Measurements from ENCODE around the gene SCAF8.
"Not testable (repeated sequence)": the region's sequence is repeated elsewhere in the genome, so short reads cannot be mapped to it uniquely, and the experiment has no call there.

Gene SCAF8, protein sequence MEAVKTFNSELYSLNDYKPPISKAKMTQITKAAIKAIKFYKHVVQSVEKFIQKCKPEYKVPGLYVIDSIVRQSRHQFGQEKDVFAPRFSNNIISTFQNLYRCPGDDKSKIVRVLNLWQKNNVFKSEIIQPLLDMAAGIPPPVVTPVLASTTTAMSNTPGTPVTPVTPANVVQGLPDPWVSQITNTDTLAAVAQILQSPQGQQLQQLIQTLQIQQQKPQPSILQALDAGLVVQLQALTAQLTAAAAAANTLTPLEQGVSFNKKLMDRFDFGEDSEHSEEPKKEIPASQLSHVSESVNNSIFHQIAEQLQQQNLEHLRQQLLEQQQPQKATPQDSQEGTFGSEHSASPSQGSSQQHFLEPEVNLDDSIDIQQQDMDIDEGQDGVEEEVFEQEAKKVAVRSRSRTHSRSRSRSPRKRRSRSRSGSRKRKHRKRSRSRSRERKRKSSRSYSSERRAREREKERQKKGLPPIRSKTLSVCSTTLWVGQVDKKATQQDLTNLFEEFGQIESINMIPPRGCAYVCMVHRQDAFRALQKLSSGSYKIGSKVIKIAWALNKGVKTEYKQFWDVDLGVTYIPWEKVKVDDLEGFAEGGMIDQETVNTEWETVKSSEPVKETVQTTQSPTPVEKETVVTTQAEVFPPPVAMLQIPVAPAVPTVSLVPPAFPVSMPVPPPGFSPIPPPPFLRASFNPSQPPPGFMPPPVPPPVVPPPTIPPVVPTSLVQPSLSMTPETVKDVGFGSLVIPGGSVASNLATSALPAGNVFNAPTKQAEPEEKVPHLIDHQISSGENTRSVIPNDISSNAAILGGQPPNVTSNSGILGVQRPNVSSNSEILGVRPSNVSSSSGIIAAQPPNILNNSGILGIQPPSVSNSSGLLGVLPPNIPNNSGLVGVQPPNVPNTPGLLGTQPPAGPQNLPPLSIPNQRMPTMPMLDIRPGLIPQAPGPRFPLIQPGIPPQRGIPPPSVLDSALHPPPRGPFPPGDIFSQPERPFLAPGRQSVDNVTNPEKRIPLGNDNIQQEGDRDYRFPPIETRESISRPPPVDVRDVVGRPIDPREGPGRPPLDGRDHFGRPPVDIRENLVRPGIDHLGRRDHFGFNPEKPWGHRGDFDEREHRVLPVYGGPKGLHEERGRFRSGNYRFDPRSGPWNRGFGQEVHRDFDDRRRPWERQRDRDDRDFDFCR (N-terminal part only)

DNA sequence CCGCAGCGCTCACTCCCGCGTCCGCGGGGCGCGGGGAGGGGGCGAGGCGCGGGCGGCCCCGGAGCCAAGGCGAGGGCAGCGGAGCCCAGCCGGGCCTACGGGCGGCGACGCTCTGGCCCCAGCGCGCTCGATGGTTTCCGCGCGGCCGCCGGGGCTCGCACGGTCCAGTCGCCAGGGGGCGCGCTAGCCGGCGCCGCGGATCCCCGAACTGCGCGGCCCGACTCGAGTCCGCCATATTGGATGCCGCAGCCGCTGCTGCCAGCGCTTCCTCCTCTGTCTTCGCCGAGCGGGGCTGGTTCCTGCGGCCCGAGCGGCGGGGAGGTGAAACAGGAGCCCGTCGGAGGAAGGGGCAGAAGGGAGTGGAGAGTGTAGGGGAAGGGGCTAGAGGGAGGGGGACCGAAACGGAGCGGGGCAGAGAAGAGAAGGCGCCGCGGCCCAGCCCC is at the start of gene SCAF8:
Gene SCAF8 (plus strand): TSS at position 234 of the 443 bp plus-strand sequence. CDS start 485 bp downstream, outside the sequence.
- peak; percentile 54 to 91 (median 82) for DNase-seq

DNA sequence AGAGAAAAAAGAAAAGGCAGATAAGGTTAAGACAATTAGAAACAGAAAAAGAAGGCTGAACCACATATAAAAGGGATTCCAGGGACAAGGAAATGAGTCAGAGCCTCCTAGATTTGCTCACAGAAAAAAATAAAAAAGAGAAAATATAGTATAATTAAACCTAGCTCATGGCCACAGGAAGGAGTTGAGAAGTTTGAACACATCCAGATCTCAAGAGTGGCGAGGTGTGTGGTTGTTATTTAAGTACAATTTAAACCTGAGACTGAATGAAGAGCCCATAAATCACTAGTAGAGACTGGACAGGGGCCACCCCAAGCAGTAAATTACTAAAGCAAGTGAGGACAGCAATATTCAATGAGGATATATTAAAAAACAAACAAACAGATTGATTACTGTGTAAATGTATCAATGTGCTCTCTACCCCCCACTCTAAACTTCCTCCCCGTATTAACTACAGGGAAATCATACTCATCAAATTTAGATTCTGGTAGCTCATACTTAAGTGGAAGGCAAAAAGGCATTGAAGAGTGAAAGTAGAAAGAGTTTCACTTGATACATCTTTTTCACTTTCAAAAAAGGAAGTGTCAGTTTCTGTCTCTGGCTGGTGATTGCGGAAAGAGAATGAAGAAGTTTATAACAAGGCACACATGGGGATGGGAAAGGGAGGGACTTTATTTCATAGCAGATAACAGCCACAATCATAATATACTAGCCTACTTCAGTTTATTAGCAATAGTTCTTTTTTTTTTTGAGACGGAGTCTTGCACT is 49.3 kb upstream of the SCAF8 start:
- no peak for DNase-seq

DNA sequence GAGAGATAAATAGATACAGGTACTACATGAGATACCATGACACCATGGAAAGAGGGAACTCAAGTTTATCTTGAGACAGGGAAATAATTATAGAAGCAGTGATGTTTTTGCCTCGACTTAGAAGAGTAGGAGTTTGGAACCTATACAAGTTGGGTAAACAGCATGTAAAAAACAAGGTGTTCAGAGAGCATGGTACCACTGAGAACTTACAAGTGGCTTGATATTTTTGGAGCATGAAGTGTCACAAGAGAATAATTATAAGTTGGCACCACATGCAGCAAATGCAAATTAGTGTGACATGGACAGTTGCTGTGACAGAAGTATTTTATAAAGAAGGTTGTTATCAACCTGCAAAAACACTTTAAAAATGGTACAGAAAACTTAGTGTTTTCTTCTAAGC is 47.1 kb upstream of the SCAF8 start:
- no peak for DNase-seq

DNA sequence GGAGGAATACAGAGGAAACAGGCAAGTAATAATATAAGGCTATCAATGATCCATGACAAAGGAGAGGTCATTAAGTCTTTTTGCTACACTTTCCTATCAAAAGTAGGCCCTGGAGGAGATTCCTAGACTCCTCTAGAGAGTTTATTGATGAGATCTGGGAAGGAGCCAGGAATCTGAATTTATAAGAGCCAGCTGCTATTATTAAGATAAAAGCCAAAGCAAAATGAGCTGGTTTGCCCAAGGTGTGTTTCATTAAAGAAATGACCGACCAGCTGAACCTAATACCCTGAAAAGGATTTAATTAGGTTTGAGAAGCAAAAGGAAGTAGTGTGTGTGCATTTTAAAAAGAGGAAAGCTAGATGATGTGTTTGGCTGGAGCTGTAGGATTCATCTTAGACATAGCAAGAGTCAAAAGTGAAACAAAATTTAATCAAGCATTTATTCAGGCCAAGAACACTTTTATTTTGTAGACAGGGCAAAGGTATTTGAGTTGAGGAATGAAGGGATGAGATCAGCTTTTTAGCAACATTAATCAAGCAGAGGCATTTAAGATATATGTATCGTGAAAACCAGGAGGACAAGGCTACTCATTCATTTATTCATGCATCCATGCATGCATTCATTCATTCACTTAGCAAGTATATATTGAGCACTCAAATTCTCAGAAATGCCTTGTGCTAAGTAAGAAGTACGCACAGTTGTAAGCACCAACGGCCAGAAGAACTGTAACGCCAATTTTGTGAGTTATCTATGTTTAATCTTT is 43.5 kb upstream of the SCAF8 start:
- DNase-seq = no peak

DNA sequence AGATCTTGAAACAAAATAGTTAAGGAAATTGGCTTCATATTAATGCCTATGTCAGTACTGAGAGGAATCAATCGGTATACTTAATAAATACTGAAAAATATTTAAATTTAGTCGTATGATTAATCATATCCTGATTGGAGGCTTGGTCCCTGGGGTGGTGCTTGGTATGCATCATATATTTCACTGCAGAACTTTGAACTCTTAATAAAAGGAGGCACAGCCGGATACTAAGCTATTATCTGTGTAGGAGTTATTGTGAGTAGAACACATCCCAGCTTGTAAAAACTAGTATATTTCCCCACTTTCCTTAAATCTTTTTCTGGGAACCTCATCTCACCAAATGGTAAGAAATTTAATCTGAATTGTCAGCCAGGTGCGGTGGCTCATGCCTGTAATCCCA is 42.4 kb upstream of the SCAF8 start:
- no peak for DNase-seq

DNA sequence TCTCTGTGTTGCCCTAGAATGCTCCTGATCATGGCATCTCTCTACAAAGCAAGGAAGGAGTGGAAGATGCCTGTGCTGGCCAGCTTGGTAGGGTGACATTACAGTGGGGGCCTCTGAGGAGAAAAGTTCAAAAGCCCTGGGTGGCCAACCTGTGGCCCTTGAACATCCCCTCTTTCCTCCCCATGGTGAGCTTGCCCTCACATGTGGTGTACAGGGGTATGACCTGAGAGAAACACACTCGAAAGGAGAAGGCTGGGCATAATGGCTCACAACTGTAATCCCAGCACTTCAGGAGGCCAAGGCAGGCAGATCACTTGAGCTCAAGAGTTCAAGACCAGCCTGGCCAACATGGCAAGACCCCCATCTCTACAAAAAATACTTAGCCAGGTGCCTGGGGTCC is 36.6 kb upstream of the SCAF8 start:
- no peak for DNase-seq

DNA sequence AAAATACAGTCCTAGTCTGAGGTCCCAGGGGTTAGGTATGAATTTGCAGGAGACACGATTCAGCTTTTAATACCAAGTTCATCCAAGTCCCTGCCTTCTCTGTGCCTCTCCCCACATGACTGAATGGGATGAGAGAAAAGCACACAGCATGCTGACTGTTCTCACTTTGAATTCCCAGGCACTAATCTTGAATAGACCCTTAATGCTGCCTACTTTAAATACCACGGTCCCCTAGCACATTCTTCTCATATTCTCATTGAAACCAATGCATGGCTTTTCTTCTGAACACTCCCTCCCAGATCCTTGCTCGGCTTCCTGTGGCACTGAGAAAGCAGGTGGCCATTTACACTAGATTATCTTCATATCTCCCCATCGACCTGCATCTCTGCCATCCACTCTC is 30.1 kb upstream of the SCAF8 start:
- DNase-seq = no peak

DNA sequence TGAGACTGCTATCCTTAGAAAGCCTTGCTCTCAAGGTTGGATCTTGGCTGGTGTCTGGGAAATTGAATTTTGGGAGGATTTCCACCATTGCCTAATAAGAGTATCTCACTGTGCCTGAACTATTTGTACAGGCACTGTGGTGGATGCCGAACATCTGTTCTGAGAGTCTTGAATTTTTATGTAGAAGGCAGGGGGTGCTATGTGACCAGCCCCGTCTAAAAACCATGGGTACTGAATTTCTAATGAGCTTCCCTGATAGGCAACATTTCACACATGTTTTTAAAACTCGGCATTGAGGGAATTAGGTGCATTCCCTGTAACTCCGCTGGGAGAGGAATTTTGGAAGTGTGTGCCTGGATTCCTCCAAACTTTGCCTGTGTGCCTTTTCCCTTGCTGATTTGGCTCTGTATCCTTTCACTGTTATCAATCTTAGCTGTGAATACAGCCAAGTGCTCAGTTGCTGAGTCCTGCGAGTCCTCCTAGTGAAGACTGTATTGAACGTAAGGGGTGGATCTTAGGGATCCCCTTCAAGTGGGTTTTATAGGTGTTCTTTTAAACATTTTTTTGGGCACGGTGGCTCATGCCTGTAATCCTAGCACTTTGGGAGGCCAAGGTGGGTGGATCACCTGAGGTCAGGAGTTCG is 27.6 kb upstream of the SCAF8 start:
- no peak for DNase-seq

DNA sequence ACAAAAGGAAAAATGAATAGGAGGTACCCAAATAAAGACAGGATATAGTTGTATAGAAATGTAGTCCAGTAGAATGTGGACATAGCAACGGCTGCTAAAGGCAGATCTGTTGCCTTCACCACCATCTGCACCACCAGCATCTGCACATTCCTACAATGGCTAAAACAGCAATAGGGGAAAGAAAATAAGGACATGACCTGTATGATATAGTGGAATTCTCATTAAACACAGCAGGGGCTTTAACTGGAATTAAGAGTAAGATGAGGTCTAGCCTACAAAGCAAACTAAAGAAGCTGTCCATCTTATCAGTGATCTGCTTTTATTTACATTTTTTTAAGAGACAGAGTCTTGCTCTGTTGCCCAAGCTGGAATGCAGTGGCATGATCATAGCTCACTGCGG is 26.8 kb upstream of the SCAF8 start:
- no peak for DNase-seq

DNA sequence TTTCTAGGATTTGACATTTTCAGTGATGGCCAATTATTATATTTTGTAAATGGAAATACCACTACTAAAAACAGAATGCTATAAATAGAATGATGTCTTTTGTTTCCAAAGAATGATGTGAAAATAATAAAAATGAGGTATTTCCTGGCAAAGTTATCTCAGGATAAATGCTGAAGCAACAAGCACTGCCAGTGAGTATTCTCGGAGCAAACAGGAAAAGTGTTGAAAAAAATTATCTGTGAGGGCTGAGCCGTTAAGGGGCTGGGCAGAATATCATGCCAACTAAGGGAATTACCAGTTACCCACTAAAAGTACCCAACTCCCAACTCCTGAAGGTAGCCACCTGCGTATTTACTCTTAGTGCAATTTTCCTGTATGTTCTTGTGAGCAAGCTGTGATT is 23.6 kb upstream of the SCAF8 start:
- DNase-seq = no peak

DNA sequence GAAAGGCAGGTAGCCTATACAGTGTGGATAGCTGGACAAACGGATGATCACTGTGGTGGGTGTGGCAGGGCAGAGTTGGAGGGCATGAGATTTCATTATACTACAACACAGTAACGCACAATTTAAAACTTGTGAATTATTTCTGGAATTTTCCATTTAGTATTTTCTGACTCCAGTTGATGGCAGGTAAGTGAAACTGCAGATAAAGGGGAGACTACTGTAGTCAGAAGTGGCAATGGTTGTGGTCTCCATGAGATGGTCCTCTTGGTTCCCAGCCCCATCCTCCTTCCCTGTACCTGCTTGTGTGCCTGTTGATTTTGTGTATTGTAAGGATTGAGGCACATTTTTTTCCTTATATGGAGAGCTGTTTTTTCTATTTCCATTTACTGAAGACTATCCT is 22.5 kb upstream of the SCAF8 start:
- DNase-seq = no peak

DNA sequence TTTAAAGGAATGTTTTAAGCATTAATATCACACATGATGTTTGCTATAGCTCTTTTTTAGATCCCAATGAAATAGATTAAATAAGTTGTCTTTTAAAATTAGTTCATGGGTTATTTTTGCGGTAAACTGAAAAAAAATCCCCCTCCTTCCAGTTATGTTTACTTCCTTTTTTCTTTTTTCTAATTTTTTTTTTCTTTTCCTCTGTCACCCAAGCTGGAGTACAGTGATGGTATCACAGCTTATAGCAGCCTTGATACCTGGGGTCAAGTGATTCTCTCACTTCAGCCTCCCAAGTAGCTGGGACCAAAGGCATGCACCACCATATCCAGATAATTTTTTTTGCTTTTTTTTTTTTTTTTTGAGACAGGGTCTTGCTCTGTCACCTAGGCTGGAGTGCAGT is 17.8 kb upstream of the SCAF8 start:
- DNase-seq = no peak

DNA sequence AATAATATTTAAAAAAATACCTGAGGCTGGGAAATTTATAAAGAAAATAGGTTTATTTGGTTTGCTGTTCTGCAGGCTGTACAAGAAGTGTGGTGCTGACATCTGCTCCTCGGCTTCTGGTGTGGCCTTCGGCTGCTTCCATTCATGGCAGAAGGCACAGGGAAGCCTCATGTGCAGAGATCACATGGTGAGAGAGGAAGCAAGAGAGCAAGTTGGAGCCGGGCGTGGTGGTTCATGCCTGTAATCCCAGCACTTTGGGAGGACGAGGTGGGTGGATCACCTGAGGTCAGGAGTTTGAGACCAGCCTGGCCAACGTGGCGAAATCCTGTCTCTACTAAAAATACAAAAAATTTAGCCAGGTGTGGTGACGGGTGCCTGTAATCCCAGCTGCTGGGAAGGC is 16.9 kb upstream of the SCAF8 start:
- not testable (repeated sequence) for DNase-seq

DNA sequence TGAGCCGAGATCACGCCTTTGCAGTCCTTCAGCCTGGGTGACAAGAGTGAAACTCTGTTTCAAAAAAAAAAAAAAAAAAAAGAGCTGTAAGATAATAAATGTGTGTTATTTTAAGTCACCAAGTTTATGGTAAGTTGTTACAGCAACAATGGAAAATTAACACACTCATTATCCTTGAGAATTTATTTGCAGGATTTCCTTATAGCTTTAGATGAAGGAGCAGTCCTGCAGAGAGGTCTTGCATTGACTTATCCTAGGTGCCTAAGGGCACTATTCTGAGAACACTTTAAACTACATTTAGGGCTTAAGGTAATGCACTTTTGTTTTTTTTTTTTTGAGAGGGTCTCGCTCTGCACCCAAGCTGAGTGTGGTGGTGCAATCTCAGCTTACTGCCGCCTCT is 13.8 kb upstream of the SCAF8 start:
- DNase-seq = no peak

DNA sequence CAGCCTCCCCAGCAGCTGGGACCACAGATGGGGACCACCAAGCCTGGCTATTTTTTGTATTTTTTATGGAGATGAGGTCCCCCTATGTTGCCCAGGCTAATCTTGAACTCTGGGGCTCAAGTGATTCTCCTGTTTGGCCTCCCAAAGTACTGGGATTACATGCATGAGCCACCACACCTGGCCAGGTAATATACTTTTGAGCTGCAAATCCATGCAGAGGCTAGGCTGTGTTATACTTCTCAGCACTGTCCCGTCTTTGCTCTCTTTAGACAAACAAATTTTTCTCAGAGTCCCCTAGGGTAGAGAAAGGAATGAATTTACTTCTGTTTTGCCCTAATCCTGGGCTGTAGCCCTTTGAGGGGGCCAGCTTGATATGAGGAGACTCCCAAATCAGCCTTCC is 13.4 kb upstream of the SCAF8 start:
- DNase-seq = no peak

DNA sequence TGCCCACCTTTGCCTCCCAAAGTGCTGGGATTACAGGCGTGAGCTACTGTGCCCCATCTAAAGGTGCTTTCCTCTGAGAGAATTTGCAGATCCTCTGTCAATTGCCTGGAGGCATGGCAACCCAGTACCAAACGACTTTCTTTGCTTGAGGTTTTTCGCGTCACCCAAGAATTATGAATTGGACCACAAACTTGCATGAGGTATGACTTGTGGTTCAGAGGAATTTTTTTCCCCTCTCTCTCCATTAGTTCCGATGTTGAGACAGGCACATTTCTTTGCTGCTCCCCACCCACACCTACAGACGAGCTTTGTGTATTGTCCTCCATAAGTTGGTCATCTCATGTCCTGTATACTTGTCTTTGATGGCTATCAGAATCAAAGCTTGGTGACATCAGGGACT is 11.8 kb upstream of the SCAF8 start:
- no peak for DNase-seq

DNA sequence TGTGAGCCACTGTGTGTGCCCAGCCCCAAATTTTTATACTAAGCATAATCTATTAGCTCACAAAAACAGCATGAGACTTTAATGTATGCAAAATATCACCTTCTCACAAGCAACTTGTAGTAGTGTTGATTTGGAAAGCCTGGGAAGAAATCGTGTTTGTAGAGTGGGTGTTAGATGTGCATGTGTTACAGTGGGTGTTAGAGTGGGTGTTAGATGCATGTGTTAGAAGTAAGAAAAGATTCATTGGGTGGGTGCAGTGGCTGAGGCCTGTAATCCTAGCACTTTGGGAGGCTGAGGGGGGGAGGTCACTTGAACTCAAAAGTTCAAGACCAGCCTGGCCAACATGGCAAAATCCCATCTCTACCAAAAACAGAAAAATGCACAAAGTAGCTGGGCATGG is 6.3 kb upstream of the SCAF8 start:
- DNase-seq = no peak

DNA sequence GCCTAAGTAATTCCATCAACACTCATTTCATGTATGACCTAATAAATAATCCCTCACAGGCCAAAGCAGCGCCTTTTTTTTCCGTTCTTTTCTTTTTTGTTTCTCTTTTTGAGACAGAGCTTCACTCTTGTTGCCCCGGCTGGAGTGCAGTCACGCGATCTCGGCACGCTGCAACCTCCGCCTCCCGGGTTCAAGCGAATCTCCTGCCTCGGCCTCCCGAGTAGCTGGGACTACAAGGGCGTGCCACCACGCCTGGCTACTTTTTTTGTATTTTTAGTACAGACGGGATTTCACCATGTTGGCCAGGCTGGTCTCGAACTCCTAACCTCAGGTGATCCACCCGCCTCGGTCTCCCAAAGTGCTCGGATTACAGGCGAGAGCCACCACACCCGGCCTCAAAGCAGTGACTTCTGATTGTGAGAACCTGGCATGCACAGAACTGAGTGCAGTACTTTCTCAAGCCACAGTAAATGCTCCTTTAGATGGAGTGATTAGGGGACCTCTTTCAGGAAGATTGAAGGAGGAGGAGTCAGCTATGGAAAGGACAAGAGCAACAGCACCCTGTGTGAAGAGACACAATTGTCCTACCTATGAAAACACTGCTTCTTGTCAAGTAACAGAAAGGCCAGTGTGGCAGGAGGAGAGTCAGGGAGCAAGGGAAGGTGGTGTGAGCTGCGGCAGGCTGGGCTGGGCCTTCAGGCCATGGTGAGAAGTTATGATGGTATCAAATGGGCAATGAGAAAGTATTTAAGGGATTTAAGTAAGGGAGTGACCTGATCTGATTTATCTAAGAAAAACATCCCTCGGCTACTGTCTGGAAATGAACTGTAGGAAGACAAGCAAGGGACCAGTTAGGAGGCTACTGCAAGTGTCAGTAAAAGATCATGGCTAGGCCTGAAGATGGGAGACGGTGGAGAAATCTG is 1.7 kb upstream of the SCAF8 start:
- DNase-seq = no peak

DNA sequence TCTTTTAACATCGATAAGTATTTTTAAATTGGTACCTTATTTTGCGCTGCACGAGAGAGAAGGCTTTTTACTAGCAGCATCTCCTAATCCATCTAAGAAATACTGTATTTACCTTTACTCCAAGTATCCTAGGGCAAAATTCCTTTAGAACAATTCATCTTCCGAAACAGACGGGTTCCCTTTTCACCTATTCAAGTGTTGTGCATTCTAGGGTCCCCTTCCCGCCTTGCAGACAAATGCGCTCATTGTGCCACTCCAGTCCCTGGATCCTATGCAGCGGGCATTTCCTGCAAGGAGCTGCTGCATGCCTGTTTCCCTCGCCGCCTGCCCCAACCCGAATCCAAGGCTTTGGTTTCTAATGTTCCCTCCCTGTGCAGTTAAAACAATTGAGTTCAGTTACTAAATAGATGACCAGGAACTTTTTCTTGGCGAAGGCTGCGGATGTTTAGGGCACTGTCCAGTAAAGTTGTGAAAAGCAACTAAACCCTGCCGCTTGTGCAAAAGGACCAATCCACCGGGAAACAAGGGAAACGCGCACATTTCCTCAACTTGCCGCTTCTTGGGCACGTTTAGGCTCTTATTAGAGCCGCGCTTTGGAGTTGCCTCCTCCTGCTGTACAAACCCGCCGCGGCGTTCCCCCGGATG is 556 bp upstream of the SCAF8 start:
- DNase-seq = peak in 12 of 14 donors; percentile 24 to 76 (median 70)

Data from C1 segment of cervical spinal cord (tissue), 14 donors.